Effector memory CD4-positive, alpha-beta T cell (primary cell): ENCODE measurements around the gene DUS2.
A peak's percentile ranks its signal among the peaks of the same experiment; 100 is the strongest.

ENCODE experiments used
- DNase-seq, 3 donors: peaks; one replicate each; pipeline ENCODE4 v3.0.0-alpha.2; 2020
- H3K27ac ChIP-seq: 2 replicates; pipeline ENCODE4 v1.7.0; 2013; ENCODE audit warnings: mild to moderate bottlenecking, low read length, moderate library complexity; ENCODE audit not compliant: insufficient read depth, poor library complexity, severe bottlenecking
- H3K27me3 ChIP-seq: replicated peaks from 2 replicates; pipeline ENCODE4 v1.7.0; 2013; ENCODE audit warnings: mild to moderate bottlenecking, low read length; ENCODE audit not compliant: insufficient read depth, control insufficient read depth, poor library complexity, severe bottlenecking
- H3K36me3 ChIP-seq: 2 replicates; pipeline ENCODE4 v1.7.0; 2013; ENCODE audit warnings: mild to moderate bottlenecking, low read length, moderate library complexity; ENCODE audit not compliant: control insufficient read depth, insufficient read depth
- H3K4me1 ChIP-seq: 2 replicates; pipeline ENCODE4 v1.7.0; 2013; ENCODE audit warnings: low read length, mild to moderate bottlenecking; ENCODE audit not compliant: control insufficient read depth, insufficient read depth, poor library complexity, severe bottlenecking
- H3K4me3 ChIP-seq: 2 replicates; pipeline ENCODE4 v1.7.0; 2013; ENCODE audit warnings: low read length, low read depth, mild to moderate bottlenecking; ENCODE audit not compliant: insufficient read depth, poor library complexity, severe bottlenecking
- H3K9me3 ChIP-seq: 2 replicates; pipeline ENCODE4 v1.7.0; 2013; ENCODE audit warnings: mild to moderate bottlenecking, low read length, moderate library complexity; ENCODE audit not compliant: control insufficient read depth
- total RNA-seq, 3 donors: gene quantifications; one replicate each; lab custom pipeline; 2026; lab: John Stamatoyannopoulos, UW

Gene DUS2
- 7.6 to 13.7 (median 9.2) reads per million in 3 donors for total RNA-seq

- H3K27me3 ChIP-seq = no peaks in the 10 kb centered on the region
- peaks cover 21% of the 10 kb centered on the region for H3K4me1 ChIP-seq
- H3K27ac ChIP-seq = peak within 1 kb of the TSS; percentile 79
- peaks cover 16% of the 10 kb centered on the region for H3K36me3 ChIP-seq
- peak within 1 kb of the TSS; percentile 94 for H3K4me3 ChIP-seq
- peak; percentile 88 to 89 (median 89) for DNase-seq
- H3K9me3 ChIP-seq = no peaks in the 10 kb centered on the region
Measured at GRCh38 chr16:68022728-68023537, at the start of gene DUS2, which contains the start of gene DDX28. TSS of gene DUS2 (plus strand) at chr16:68023284. CDS start at chr16:68038024, 14,740 bp downstream. TSS of gene DDX28 (minus strand) at chr16:68023232. CDS start at chr16:68023202, 30 bp downstream.

GRCh38 chr16:67975321-67976105 lies 47.6 kb upstream of the DUS2 start:
- Histone ChIP-seq H3K36me3 (no peaks in the 10 kb centered on the region), H3K4me3 (no peak overlapping the region), H3K27ac (no peak overlapping the region), H3K9me3 (no peaks in the 10 kb centered on the region), H3K27me3 (no peaks in the 10 kb centered on the region), H3K4me1 (no peaks in the 10 kb centered on the region)
- DNase-seq = no peak

- Histone ChIP-seq H3K4me3 (no peak overlapping the region), H3K27ac (no peak overlapping the region), H3K4me1 (no peaks in the 10 kb centered on the region), H3K27me3 (no peaks in the 10 kb centered on the region), H3K9me3 (no peaks in the 10 kb centered on the region), H3K36me3 (no peaks in the 10 kb centered on the region)
- no peak for DNase-seq
Measured at GRCh38 chr16:67976205-67976604, 46.9 kb upstream of the DUS2 start.

- Histone ChIP-seq H3K27me3 (no peaks in the 10 kb centered on the region), H3K4me1 (no peaks in the 10 kb centered on the region), H3K9me3 (no peaks in the 10 kb centered on the region), H3K27ac (no peak overlapping the region), H3K4me3 (no peak overlapping the region), H3K36me3 (no peaks in the 10 kb centered on the region)
- DNase-seq = no peak
Measured at GRCh38 chr16:67977005-67977404, 46.1 kb upstream of the DUS2 start.

- H3K4me3 ChIP-seq = no peak overlapping the region
- H3K36me3 ChIP-seq = no peaks in the 10 kb centered on the region
- no peak overlapping the region for H3K27ac ChIP-seq
- H3K27me3 ChIP-seq = no peaks in the 10 kb centered on the region
- H3K4me1 ChIP-seq = no peaks in the 10 kb centered on the region
- no peak for DNase-seq
- no peaks in the 10 kb centered on the region for H3K9me3 ChIP-seq
Measured at GRCh38 chr16:67977469-67978227, 45.4 kb upstream of the DUS2 start.

- H3K27me3 ChIP-seq = no peaks in the 10 kb centered on the region
Measured at GRCh38 chr16:67979955-67980678, 43.0 kb upstream of the DUS2 start, which contains the start of gene DPEP3. TSS of gene DPEP3 (minus strand) at chr16:67980499. CDS start at chr16:67980380, 119 bp downstream.

GRCh38 chr16:67982011-67982696 lies 40.9 kb upstream of the DUS2 start:
- Histone ChIP-seq H3K27ac (no peak overlapping the region), H3K4me3 (no peak overlapping the region), H3K4me1 (peaks cover 18% of the 10 kb centered on the region), H3K27me3 (no peaks in the 10 kb centered on the region), H3K36me3 (no peaks in the 10 kb centered on the region), H3K9me3 (no peaks in the 10 kb centered on the region)
- DNase-seq = no peak

More at GRCh38 chr16:67979955-67980678, 43.0 kb upstream of the DUS2 start, which contains the start of gene DPEP3:
- Histone ChIP-seq H3K4me3 (no peak within 1 kb of the TSS), H3K36me3 (no peaks in the 10 kb centered on the region), H3K9me3 (no peaks in the 10 kb centered on the region), H3K27ac (no peak within 1 kb of the TSS), H3K4me1 (peaks cover 18% of the 10 kb centered on the region)
- DNase-seq = no peak

- no peak for DNase-seq
- H3K27me3 ChIP-seq = no peaks in the 10 kb centered on the region
Measured at GRCh38 chr16:67986949-67987348, 36.1 kb upstream of the DUS2 start.

More at GRCh38 chr16:67986949-67987348, 36.1 kb upstream of the DUS2 start:
- Histone ChIP-seq H3K4me1 (peaks cover 18% of the 10 kb centered on the region), H3K27ac (no peak overlapping the region), H3K36me3 (peaks cover 5% of the 10 kb centered on the region), H3K4me3 (no peak overlapping the region), H3K9me3 (no peaks in the 10 kb centered on the region)
